ENCODE results near the gene OMD.
"Not testable (repeated sequence)": the region's sequence is repeated elsewhere in the genome, so short reads cannot be mapped to it uniquely, and the experiment has no call there.

The OMD gene, protein sequence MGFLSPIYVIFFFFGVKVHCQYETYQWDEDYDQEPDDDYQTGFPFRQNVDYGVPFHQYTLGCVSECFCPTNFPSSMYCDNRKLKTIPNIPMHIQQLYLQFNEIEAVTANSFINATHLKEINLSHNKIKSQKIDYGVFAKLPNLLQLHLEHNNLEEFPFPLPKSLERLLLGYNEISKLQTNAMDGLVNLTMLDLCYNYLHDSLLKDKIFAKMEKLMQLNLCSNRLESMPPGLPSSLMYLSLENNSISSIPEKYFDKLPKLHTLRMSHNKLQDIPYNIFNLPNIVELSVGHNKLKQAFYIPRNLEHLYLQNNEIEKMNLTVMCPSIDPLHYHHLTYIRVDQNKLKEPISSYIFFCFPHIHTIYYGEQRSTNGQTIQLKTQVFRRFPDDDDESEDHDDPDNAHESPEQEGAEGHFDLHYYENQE

GRCh38 chr9:92424340-92424739 lies at the start of gene OMD:
Gene OMD, minus strand, starts transcription at chr9:92424471. Its CDS starts 6,913 bp downstream, at chr9:92417558.
- DNase-seq = no peak

DNA sequence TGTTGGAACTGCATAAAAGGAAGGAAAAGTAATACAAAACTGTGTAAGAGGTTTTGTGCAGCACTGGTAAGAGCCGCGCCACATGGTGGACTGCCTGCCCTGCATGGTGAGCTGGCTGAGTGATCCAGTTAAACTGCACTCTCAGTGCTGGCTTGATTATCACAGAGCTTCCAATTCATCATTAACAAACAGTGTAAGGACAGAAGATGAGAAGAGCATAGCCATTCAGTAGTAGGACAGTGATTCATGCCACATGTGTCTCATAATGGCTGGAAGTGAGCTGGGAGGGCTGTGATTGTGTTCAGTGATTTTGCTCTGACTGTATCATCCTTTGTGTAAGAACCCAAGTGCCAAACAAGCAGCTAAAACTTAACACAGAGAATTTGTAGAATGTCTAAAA lies 43.9 kb upstream of the OMD start:
- DNase-seq = no peak

DNA sequence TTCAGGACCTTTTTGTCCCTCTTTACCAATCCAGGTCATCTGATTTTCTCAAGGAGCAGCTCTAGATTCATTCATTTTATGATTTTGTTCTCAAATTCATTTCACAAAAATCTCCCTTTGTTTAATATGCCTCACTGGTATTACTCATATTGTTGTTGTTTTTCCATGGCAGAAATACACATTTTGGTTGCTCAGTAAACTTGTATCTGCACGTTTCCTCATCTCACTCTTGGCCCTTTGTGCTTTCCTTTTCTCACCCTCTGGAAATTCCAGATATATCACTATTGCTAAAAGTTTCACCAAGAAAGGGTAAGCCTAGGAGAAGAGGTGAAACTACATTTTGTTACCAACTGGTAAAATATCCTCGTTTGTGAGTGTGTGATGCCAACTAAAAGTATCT lies 43.2 kb upstream of the OMD start:
- no peak for DNase-seq

DNA sequence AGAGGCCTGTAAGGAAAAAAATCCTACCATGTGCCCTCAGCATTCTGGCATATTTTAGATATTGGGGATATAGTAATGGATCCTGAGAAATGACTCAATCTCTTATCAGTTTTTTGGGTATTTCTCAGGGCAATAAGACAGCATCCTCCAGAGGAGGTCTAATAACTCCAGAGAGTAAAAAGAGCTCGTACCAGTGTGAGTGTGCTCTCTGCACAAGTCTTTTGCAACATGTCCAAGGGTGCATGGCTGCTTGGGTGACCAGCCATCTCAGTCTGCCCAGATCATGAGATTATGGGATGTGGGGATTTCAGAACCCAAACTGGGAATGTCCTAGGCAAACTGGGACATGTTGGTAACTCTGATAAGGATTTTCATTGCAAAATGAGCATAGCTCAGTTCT lies 42.8 kb upstream of the OMD start:
- no peak for DNase-seq

- no peak for DNase-seq
Observed at GRCh38 chr9:92463984-92464383, 39.7 kb upstream of the OMD start.

DNA sequence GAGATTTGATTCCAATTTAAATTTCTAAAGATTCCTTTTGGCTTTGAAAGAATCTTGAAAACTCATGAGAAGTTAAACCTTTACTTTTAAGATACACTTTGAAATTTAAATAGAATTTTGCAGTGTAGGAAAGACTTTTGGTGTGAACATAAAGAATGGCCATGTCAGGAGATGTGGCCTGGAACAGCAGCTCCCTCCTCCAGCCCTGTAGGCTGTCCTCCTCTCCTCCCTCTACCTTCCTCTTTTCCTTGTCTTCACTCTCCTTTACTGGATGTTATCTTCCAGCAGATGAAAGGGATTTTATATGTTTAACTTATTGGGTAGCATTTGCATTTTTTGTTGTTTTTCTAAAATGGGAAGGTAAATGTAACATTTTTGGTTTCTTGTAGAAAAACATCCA lies 39.1 kb upstream of the OMD start:
- no peak for DNase-seq

GRCh38 chr9:92457576-92457975 lies 33.3 kb upstream of the OMD start:
- DNase-seq = no peak

DNA sequence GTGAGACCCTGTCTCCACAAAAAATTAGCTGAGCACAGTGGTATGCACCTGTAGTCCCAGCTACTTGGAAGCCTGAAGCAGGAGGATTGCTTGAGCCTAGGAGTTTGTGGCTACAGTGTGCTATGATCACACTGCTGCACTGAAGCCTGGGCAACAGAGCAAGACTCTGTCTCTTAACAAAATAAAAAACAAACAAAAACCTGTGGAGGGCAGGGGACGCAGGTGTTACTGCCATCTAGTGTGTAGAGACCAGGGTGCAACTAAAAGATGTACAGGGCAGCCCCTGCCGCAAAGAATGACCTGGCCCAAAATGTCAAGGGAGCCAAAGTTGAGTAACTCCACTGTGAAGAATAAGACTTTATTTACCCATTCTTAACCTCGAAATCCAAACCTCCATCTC lies 30.9 kb upstream of the OMD start:
- DNase-seq = no peak

- DNase-seq = no peak
Observed at GRCh38 chr9:92446536-92446935, 22.3 kb upstream of the OMD start.

- DNase-seq = no peak
Observed at GRCh38 chr9:92444841-92445240, 20.6 kb upstream of the OMD start.

DNA sequence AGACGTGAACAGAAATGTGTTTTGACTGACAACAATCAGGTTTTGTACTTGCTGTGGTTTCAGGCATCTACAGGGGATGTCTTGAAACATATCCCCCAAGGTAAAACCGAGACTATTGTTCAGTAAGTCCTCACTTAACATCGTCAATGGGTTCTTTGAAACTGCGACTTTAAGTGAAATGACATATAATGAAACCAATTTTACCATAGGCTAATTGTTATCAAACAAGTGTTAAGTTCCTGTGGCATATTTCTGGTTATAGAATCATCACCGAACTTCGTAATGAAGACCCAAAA lies 16.4 kb upstream of the OMD start:
- DNase-seq = no peak

DNA sequence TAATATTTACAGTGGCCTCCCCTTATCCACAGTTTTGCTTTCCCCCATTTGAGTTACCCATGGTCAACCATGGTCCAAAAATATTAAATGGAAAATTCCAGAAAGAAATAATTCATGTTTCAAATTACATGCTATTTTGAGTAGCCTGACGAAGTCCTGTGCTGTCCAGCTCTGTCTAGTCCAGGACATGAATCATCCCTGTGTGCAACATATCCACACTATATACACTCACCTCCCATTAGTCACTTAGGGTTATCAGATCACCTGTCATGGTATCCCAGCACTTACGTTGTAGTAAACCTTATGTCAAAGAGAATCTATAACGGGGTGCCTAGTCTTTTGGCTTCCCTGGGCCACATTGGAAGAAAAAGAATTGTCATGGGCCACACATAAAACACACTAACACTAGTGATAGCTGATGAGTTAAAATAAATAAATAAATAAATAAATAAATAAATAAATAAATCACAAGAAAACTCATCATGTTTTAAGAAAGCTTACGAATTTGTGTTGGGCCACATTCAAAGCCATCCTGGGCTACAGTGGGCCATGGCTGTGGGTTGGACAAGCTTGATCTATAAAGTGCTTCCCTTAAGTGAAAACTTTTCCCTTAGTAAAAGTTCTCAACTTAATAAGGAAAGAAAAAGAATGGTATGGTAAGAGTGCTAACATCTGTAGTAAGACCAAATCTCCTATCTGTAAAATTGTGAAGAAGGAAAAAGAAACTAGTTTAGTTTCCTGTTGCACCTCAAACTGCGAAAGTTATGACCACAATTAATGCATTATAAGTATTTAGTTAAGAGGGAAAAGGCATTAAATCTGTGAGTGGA lies 15.9 kb upstream of the OMD start:
- DNase-seq = no peak

DNA sequence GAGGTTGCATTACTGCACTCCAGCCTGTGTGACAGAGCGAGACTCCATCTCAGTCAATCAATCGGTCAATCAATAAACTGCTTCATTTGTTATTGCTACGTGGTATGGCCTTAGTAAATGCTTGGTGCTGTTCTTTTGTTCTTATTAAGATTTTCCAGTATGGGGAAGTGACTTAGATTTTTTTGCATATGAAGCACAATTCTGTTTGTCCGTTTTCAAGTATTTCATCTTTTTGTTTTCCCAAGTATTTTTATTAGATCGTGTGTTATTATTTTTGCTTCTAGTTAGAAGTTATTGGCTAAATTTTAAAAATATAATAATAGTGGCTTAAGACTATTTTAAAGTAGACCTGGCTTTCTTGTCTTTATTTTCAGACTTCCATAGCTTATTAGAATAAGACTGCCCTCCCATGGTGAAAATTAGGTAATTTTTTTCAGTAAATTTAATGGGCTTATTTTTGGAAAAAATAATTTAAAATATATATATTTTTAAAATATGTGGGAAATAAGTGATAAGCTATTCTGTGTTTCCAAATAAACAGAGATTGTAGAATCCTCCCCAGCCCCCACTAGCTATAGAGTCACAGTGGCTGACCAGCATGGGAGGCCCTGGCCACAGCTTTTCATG lies 14.7 kb upstream of the OMD start:
- DNase-seq = no peak

DNA sequence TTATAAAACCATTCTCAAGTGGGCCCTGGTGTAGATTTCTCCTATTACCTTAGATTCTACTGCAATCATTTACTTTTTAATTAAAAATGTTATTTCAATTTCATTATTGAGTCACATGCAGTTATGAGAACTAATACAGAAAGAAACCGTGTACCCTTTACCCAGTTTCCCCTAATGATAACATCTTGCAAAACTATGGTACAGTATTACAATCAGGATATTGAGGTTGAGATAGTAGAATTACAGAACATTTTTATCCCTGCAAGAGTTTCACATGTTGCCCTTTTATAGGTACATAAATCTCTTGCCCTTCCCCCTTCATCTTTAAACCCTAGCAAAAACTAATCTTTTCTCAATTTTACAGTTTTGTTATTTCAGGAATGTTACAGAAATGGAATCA lies 11.0 kb upstream of the OMD start:
- no peak for DNase-seq

DNA sequence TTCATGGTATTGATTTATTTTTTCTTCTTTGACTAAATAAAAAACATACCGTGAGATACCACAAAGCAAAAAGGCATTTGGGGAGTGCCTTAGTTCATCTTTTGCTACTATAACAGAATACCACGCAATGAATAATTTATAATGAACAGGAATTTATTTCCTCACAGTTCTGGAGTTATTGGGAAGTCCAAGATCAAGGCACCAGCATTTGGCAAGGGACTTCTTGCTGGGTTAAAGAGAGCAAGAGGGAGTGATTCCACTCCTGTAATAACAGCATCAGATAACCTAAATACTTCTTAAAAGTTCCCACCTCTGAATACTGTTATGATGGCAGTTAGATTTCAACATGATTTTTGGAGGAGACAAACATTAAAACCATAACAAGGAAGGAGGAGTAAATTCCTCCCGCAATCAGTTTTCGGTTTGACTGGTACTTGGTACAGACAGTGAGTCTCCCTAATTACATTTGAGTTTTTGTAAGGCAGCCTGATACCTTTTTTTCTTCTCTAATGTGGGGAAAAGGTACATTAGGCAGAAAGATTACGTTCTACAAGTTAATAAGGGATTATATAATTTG lies 8.8 kb upstream of the OMD start:
- no peak for DNase-seq

DNA sequence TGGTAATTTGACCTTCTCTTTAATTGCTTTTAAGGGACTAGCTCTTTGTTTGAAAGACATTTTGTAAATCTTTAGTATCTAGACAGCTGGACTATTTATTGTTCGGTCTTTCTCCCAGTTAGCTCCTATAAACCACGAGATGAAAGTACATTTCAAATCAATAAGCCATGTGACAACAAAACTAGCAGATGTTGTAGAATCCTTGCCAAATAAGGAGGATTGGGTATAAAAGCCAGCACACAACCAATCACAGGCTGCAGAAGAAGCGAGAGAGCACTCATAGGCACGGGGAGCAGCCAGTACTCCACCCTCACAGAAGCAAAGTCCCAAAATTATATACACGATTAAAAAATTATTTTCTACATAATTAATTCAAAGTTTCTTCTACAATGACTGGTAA lies 8.1 kb upstream of the OMD start:
- no peak for DNase-seq

GRCh38 chr9:92429836-92430235 lies 5.6 kb upstream of the OMD start:
- no peak for DNase-seq

- DNase-seq = no peak
Observed at GRCh38 chr9:92426501-92427145, 2.4 kb upstream of the OMD start.

DNA sequence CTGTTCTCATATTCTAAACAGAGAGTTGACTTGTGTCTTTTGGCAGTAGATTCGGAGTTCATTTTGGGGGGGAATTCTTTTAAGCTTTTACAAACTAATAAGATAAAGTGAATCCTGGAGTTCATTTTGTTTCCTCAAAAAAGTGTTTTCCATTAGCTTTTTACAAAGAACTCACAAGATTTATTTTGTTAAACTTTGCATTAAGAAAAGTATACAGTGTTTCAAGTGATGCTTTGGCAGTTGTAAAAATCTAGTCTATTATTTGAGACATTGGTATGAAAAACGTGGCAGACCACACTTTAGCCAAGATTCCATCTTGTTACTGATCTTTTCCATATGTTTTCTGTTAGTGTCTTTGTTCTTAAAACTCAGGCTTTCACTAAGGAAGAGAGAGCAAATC lies 1.2 kb upstream of the OMD start:
- DNase-seq = no peak

DNA sequence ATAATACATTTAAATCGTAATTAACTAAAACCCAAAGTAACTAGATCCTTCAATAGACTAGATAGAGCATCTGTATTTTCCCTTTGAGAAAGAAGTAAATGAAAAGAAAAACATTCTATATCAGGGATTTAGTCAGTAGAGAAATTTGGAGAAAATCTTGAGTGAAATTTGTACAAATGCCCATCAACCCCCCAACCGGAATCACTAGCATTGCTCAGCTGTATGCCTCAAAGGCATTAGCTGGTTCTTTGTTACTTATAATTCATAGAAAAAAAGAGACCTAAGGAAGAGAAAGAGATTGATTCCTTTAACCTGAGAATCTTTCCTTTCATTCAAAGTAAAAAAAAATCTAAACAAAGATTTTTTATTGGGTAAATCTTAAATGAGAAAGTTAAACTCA lies 659 bp downstream of the OMD start:
- DNase-seq = no peak

DNA sequence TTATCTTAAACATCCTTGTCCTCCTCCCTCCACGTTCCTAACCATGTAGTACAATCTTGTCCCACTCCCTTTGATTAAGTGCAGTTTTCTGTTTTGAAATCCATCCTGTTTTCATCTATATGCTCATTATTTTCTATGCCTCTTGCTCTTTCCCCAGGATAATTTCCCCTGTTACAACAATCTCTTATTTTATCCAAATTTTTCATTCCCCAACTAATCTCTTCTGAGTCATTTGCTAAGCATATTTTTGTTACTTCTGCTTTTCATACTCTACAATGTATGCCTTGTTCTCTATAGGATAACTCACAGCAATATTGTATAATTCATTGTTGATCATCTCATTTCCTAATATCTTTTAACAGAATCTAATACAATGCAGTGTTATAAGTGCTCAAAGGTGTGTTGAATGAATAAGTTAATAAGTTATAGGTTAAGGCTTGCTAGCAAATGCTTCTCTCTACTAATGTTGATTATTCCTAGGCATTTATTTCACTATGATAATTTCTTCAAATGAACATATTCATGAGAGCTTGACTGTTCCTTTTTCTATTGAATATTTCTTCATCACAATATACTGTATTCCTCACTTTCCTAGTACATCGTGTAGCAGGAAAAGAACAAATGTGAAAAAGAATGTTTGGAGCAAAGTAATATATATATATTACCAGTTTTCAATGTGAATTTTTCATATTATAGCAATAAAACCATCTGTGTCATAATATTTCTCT lies 1.5 kb downstream of the OMD start:
- DNase-seq = no peak

- no peak for DNase-seq
Observed at GRCh38 chr9:92414566-92414965, 9.7 kb downstream of the OMD start.

GRCh38 chr9:92411157-92411556 lies 13.1 kb downstream of the OMD start:
- not testable (repeated sequence) for DNase-seq

All from activated CD4-positive, alpha-beta T cell treated with anti-CD3 and anti-CD28 coated beads for 1 hour (primary cell).